Lower leg skin (tissue), 4 donors: Measurements from ENCODE around the gene TLR2. TPM values are rescaled to one million over a fixed set of nuclear protein-coding genes. Genes with fewer than 3 reads are reported as not detected.

ENCODE experiments used
- DNase-seq, 2 donors: peaks; one replicate each; pipeline ENCODE4 v3.0.0-alpha.2; 2019; ENCODE audit warnings: low spot score in 2 of 2
- H3K4me3 ChIP-seq: fragments of 200-600 bp; sonication (generic); 2 replicates; pipeline ENCODE4 v1.5.1; 2017; ENCODE audit warnings: mild to moderate bottlenecking, low read depth; ENCODE audit not compliant: poor library complexity, severe bottlenecking
- POLR2A ChIP-seq, 2 donors: fragments of 450-650 bp; IDR thresholded peaks; one replicate each; pipeline ENCODE4 v1.6.1; 2016 to 2017; ENCODE audit warnings: antibody characterized with exemption in 2 of 2, mild to moderate bottlenecking in 1 of 2, moderate library complexity in 1 of 2
- WGBS, 2 donors: methylation state at CpG; one replicate each; pipeline ENCODE4 v1.1.5; 2018; 5-methylcytosine and 5-hydroxymethylcytosine counted together
- intact Hi-C: fragments of 100-400 bp; cut with DNase I; formaldehyde crosslinking; loops from one replicate; pipeline ENCODE4 v1.15.0; 2023; ENCODE audit warnings: low total_unique reads
- total RNA-seq, 4 donors: library from RNA; depleted of rRNA; stranded (reverse); fragments of >200 nt; gene quantifications; one replicate each; pipeline ENCODE4 v1.1.0, GENCODE V29; 2016
- TF ChIP-seq, protein P1 (sequence below), 3 donors: fragments of 450-650 bp; IDR thresholded peaks; one replicate each; pipeline ENCODE4 v1.5.1; 2016; ENCODE audit warnings: antibody characterized with exemption in 3 of 3, mild to moderate bottlenecking in 3 of 3, moderate library complexity in 2 of 3

The TLR2 gene
- total RNA-seq, 4 donors from 2014 or later, result 5.0 to 11.7 (median 7.9) TPM

DNA sequence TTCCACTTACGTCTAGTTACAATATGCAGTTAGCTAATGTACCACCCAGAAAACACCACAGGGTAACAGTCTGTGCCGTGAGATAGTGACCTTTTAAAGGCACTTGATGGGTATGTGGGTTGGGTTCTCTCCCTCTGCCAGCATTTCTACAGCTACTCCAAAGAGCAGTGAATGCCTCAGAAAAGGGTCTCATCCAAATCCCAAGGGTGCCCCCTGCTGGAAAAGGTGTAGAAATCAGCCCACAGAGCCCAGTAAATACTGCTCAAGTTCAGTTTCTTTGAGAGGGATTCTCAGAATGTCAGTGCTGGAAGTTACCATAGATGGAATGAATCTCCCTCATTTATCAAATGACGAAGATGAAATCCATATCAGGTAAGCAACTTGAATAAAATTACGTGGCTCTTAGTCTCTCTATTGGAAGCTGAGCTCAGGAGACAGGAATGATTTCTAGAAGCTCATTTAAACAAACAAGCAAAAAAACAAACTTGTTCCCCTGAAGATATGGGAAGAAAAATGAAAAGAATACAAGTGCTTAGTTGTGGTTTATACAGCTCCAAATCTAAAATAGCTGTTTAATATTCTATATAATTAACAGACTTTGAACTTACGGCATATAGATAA lies 66.2 kb downstream of the TLR2 start:
- DNase-seq, result peak in 1 of 2 donors; percentile 43
- WGBS, 2 donors, result 37 to 43% methylated on average over 5 of the region's 5 CpGs
- no peak for TF ChIP-seq POLR2A (IDR thresholded peaks at IDR 0.05)
- TF ChIP-seq, protein P1, sequence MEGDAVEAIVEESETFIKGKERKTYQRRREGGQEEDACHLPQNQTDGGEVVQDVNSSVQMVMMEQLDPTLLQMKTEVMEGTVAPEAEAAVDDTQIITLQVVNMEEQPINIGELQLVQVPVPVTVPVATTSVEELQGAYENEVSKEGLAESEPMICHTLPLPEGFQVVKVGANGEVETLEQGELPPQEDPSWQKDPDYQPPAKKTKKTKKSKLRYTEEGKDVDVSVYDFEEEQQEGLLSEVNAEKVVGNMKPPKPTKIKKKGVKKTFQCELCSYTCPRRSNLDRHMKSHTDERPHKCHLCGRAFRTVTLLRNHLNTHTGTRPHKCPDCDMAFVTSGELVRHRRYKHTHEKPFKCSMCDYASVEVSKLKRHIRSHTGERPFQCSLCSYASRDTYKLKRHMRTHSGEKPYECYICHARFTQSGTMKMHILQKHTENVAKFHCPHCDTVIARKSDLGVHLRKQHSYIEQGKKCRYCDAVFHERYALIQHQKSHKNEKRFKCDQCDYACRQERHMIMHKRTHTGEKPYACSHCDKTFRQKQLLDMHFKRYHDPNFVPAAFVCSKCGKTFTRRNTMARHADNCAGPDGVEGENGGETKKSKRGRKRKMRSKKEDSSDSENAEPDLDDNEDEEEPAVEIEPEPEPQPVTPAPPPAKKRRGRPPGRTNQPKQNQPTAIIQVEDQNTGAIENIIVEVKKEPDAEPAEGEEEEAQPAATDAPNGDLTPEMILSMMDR (IDR thresholded peaks at IDR 0.05), result no peak
- no peak overlapping the region for H3K4me3 ChIP-seq
- intact Hi-C loops, result loop anchor here (10.0 kb wide), 1 partner anchor 116 kb away; no protein-coding TSS in a partner anchor

DNA sequence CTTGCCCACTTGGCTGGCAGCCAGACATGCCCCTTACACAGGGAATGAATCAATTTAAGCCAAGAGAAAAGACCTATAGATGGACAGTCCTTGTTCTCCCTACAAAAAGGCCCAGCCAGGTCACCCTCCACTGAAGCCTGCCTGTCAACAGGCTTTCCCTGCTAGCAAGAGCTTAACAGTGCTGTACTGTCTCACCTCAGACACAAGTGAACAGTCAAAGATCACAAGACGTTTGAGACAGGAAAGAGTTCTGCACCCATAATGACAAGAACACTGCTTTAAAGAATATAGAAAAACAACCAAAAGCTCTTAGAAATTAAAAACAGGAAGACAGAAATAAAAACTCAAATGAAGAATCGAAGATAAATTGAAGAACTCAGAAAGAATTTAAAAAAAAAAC lies 71.1 kb downstream of the TLR2 start:
- intact Hi-C loops, result loop anchor here (10.0 kb wide), 1 partner anchor 120 kb away; no protein-coding TSS in a partner anchor
- 68 to 75% methylated on average over 2 of the region's 2 CpGs for WGBS, 2 donors
- TF ChIP-seq POLR2A (IDR thresholded peaks at IDR 0.05), result no peak
- TF ChIP-seq, protein P1 (IDR thresholded peaks at IDR 0.05), result no peak
- no peak overlapping the region for H3K4me3 ChIP-seq
- DNase-seq, result no peak

Other genes starting within 250 kb of the TLR2 start
- 10 to 100 TPM in 3 of 4 donors, 1 to 10 TPM in 1; 8.3 to 15.9 (median 12.1) TPM for gene TMEM131L, start 217.9 kb upstream of the TLR2 start, total RNA-seq
- 1 to 10 TPM in 1 of 4 donors, under 1 TPM in 2, not detected in 1; 0.10 to 1.9 (median 0.47) TPM for gene RNF175, start 75.7 kb downstream of the TLR2 start, total RNA-seq
- gene SFRP2, start 104.8 kb downstream of the TLR2 start, total RNA-seq, result 1 to 10 TPM; 1.4 to 6.9 (median 4.2) TPM